GM12864 (cell line): Measurements from ENCODE around the gene MAGI3.
"Not testable (repeated sequence)": the region's sequence is repeated elsewhere in the genome, so short reads cannot be mapped to it uniquely, and the experiment has no call there.

Source experiments
- DNase-seq: peaks from one replicate; pipeline ENCODE4 v3.0.0-alpha.2; 2011; ENCODE audit warnings: low read depth
- H3K4me3 ChIP-seq: 2 replicates; pipeline ENCODE4 v1.5.1; 2011; ENCODE audit warnings: mild to moderate bottlenecking, low read depth, low read length, control low read depth
- CTCF ChIP-seq: IDR thresholded peaks from 2 replicates; pipeline ENCODE4 v1.5.1; 2011; ENCODE audit warnings: low read depth, mild to moderate bottlenecking, moderate library complexity, low read length, control low read depth, inconsistent platforms; ENCODE audit errors: missing control alignments

Gene MAGI3

GRCh38 chr1:113396102-113396501, 5.8 kb downstream of the MAGI3 start:
- TF ChIP-seq CTCF: no peak
- H3K4me3 ChIP-seq: no peak overlapping the region
- DNase-seq: no peak

GRCh38 chr1:113396585-113396984, 6.3 kb downstream of the MAGI3 start:
- H3K4me3 ChIP-seq: no peak overlapping the region
- no peak for TF ChIP-seq CTCF
- no peak for DNase-seq

- DNase-seq: no peak
- no peak for TF ChIP-seq CTCF
- H3K4me3 ChIP-seq: no peak overlapping the region
Measured at GRCh38 chr1:113399062-113399583, 8.8 kb downstream of the MAGI3 start.

- DNase-seq: no peak
- TF ChIP-seq CTCF: no peak
- H3K4me3 ChIP-seq: no peak overlapping the region
Measured at GRCh38 chr1:113401067-113401466, 10.8 kb downstream of the MAGI3 start.

GRCh38 chr1:113401728-113402127, 11.4 kb downstream of the MAGI3 start:
- H3K4me3 ChIP-seq: no peak overlapping the region
- no peak for DNase-seq
- TF ChIP-seq CTCF: no peak

GRCh38 chr1:113403065-113403464, 12.8 kb downstream of the MAGI3 start:
- DNase-seq: no peak
- no peak for TF ChIP-seq CTCF
- no peak overlapping the region for H3K4me3 ChIP-seq

- no peak overlapping the region for H3K4me3 ChIP-seq
- no peak for TF ChIP-seq CTCF
- DNase-seq: no peak
Measured at GRCh38 chr1:113405573-113405972, 15.3 kb downstream of the MAGI3 start.

GRCh38 chr1:113406149-113406548, 15.8 kb downstream of the MAGI3 start:
- not testable (repeated sequence) for H3K4me3 ChIP-seq, DNase-seq
